Naive thymus-derived CD4-positive, alpha-beta T cell (primary cell): Measurements from ENCODE around the gene RETREG2. TPM values are rescaled to one million over a fixed set of nuclear protein-coding genes. Genes with fewer than 3 reads are reported as not detected.

ENCODE experiments used
- ATAC-seq: fragments of 150-1000 bp; cut with Tn5 transposase; 2 replicates; pipeline ENCODE4 v1.10.0; 2021; ENCODE audit warnings: mild to moderate bottlenecking, moderate library complexity
- CTCF ChIA-PET: fragments of 350-600 bp; sonication (Branson Sonifier 250); formaldehyde crosslinking; loops from one replicate; lab custom pipeline; 2021; ENCODE audit warnings: antibody characterized with exemption; lab: Charles Lee
- POLR2A ChIA-PET: fragments of 350-600 bp; sonication (Branson Sonifier 250); formaldehyde crosslinking; loops from one replicate; lab custom pipeline; 2021; ENCODE audit warnings: antibody characterized with exemption, inconsistent platforms; lab: Charles Lee
- DNase-seq, 9 donors: peaks; one replicate each; pipeline versions ENCODE4 v3.0.0 to v3.0.0-alpha.2; 2020 to 2022; ENCODE audit warnings: mixed read lengths in 1 of 9
- H3K27ac ChIP-seq: one replicate; pipeline ENCODE4 v1.7.0; 2013; ENCODE audit warnings: mild to moderate bottlenecking, low read depth, low read length, moderate library complexity
- H3K27me3 ChIP-seq, 2 donors: one replicate each; pipeline ENCODE4 v1.7.0; 2013; ENCODE audit warnings: low read length in 2 of 2, mild to moderate bottlenecking in 2 of 2, moderate library complexity in 2 of 2; ENCODE audit not compliant: control insufficient read depth in 2 of 2, insufficient read depth in 2 of 2
- H3K36me3 ChIP-seq, 3 experiments: 1 replicate in 2 of 3; 2 replicates in 1 of 3; pipeline ENCODE4 v1.7.0; 2013; ENCODE audit warnings: low read length in 3 of 3, mild to moderate bottlenecking in 3 of 3, moderate library complexity in 1 of 3; ENCODE audit not compliant: insufficient read depth in 3 of 3, control insufficient read depth in 2 of 3
- H3K4me1 ChIP-seq, 2 donors: one replicate each; pipeline ENCODE4 v1.7.0; 2013; ENCODE audit warnings: low read length in 2 of 2, mild to moderate bottlenecking in 2 of 2, moderate library complexity in 1 of 2; ENCODE audit not compliant: control insufficient read depth in 2 of 2, insufficient read depth in 2 of 2
- H3K4me3 ChIP-seq: 2 replicates; pipeline ENCODE4 v1.7.0; 2013; ENCODE audit warnings: mild to moderate bottlenecking, low read length
- H3K9me3 ChIP-seq, 3 experiments: 1 replicate in 2 of 3; 2 replicates in 1 of 3; pipeline ENCODE4 v1.7.0; 2013; ENCODE audit warnings: low read length in 3 of 3; ENCODE audit not compliant: control insufficient read depth in 2 of 3
- H3K27ac Mint-ChIP-seq, 9 donors: one replicate each; pipeline ENCODE4 v1.8.0; 2020 to 2022; ENCODE audit warnings: mixed read lengths in 9 of 9, mild to moderate bottlenecking in 8 of 9, moderate library complexity in 5 of 9, inconsistent platforms in 2 of 9
- H3K27me3 Mint-ChIP-seq, 5 donors: one replicate each; pipeline ENCODE4 v1.8.0; 2021 to 2022; ENCODE audit warnings: mixed read lengths in 5 of 5, mild to moderate bottlenecking in 1 of 5
- H3K36me3 Mint-ChIP-seq, 5 donors: one replicate each; pipeline ENCODE4 v1.8.0; 2020 to 2022; ENCODE audit warnings: mixed read lengths in 5 of 5, mild to moderate bottlenecking in 3 of 5, inconsistent platforms in 1 of 5
- H3K4me1 Mint-ChIP-seq, 7 donors: one replicate each; pipeline ENCODE4 v1.8.0; 2020 to 2022; ENCODE audit warnings: mixed read lengths in 7 of 7, mild to moderate bottlenecking in 3 of 7, inconsistent platforms in 1 of 7
- H3K4me3 Mint-ChIP-seq, 10 donors: one replicate each; pipeline ENCODE4 v1.8.0; 2020 to 2022; ENCODE audit warnings: mild to moderate bottlenecking in 10 of 10, mixed read lengths in 10 of 10, moderate library complexity in 6 of 10, inconsistent platforms in 2 of 10
- H3K9me3 Mint-ChIP-seq, 11 donors: one replicate each; pipeline ENCODE4 v1.8.0; 2020 to 2022; ENCODE audit warnings: mixed read lengths in 11 of 11, mild to moderate bottlenecking in 4 of 11, inconsistent platforms in 1 of 11, moderate library complexity in 1 of 11
- intact Hi-C, 2 donors: fragments of 100-400 bp; cut with micrococcal nuclease; formaldehyde crosslinking; loops; one replicate each; pipeline ENCODE4 v1.15.1; 2023
- polyA plus RNA-seq, 2 donors: library from polyadenylated mRNA; unstranded; fragments of 300-500 nt; fragmentation: Illumina TruSeq; gene quantifications; one replicate each; pipeline ENCODE4 v1.2.3, GENCODE V29; 2021
- total RNA-seq, 6 experiments: library from RNA in 5 of 6; stranded (reverse) in 5 of 6; gene quantifications; 1 replicate in 5 of 6; 2 replicates in 1 of 6; pipeline ENCODE4 v1.2.3 and lab custom pipeline; 2021 to 2026

RETREG2 gene
- total and polyA plus RNA-seq, 7 experiments from 2014 or later: 58.5 to 124 (median 83.9) TPM

DNA sequence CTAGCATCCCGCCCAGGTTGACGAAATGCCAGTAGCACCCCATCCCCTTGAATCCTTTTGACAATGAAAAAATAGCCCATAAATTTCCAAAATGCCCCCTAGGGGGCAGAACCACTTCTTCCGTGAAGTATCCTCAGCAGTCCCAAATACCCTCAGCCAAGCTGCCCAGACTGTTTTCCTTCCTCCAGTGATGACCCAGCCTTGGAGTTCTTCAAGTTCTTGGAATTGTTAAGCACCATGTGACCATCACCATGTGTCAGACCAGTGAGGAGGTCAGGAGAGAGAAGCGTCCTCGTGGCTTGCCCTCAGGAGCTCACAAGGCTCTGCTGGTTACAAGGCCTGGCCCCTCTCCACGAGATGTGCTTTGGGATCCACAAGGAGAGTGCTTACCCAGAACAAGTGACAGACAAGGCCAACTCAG, 6.8 kb upstream of the RETREG2 start:
- H3K36me3 Mint-ChIP-seq: peaks cover 9 to 19% (median 11%) of the 10 kb centered on the region in 5 donors
- no peak overlapping the region for H3K4me3 ChIP-seq
- intact Hi-C loops: loop anchor here (1.0 to 2.0 kb wide), 4 partner anchors 11 to 128 kb away; partner anchors contain the start of gene NHEJ1 (in 1 of the 2)
- H3K9me3 Mint-ChIP-seq: peaks cover 0 to 2% (median 0%) of the 10 kb centered on the region in 11 donors
- H3K27me3 Mint-ChIP-seq: no peaks in the 10 kb centered on the region
- H3K27me3 ChIP-seq: no peaks in the 10 kb centered on the region
- peak overlapping the region in 7 of 9 donors; percentile 21 to 89 (median 65) for H3K27ac Mint-ChIP-seq
- ATAC-seq (peak; percentile 69), DNase-seq (peak in 7 of 9 donors; percentile 21 to 55 (median 50))
- H3K4me1 ChIP-seq: peaks cover 18 to 27% of the 10 kb centered on the region in 2 donors
- no peaks in the 10 kb centered on the region for H3K9me3 ChIP-seq
- H3K4me3 Mint-ChIP-seq: no peak overlapping the region
- peaks cover 13 to 35% (median 13%) of the 10 kb centered on the region in 3 experiments for H3K36me3 ChIP-seq
- CTCF ChIA-PET: interaction anchor here (0.7 to 7.2 kb wide), 11 partner anchors 11 to 127 kb away, joined by 3 to 54 read pairs (median 5); partner anchors contain the start of genes NHEJ1 and ZFAND2B
- peak overlapping the region; percentile 40 for H3K27ac ChIP-seq
- H3K4me1 Mint-ChIP-seq: peaks cover 33 to 44% (median 37%) of the 10 kb centered on the region in 7 donors
- POLR2A ChIA-PET: interaction anchor here (0.7 to 10.4 kb wide), 9 partner anchors 10 to 278 kb away, joined by 3 to 343 read pairs (median 3); partner anchors contain the start of genes ANKZF1, DNAJB2, TUBA4A and TUBA4B

- H3K27me3 Mint-ChIP-seq: no peaks in the 10 kb centered on the region
- peaks cover 32 to 46% (median 41%) of the 10 kb centered on the region in 7 donors for H3K4me1 Mint-ChIP-seq
- H3K27me3 ChIP-seq: no peaks in the 10 kb centered on the region
- H3K27ac Mint-ChIP-seq: peak overlapping the region in 6 of 9 donors; percentile 7 to 83 (median 40)
- ATAC-seq (no peak), DNase-seq (no peak)
- peaks cover 13 to 35% (median 13%) of the 10 kb centered on the region in 3 experiments for H3K36me3 ChIP-seq
- H3K4me1 ChIP-seq: peaks cover 23 to 27% of the 10 kb centered on the region in 2 donors
- ChIA-PET CTCF (interaction anchor here (0.9 to 7.2 kb wide), 9 partner anchors 9 to 122 kb away, joined by 3 to 54 read pairs (median 4); partner anchors contain the start of gene ZFAND2B), POLR2A (interaction anchor here (0.7 to 10.4 kb wide), 7 partner anchors 8 to 123 kb away, joined by 3 to 343 read pairs (median 7); partner anchors contain the start of genes ABCB6, ANKZF1, ATG9A and DNAJB2)
- peaks cover 0 to 2% (median 0%) of the 10 kb centered on the region in 11 donors for H3K9me3 Mint-ChIP-seq
- H3K4me3 ChIP-seq: no peak overlapping the region
- intact Hi-C loops: no loop called here
- H3K4me3 Mint-ChIP-seq: no peak overlapping the region
- peaks cover 7 to 19% (median 10%) of the 10 kb centered on the region in 5 donors for H3K36me3 Mint-ChIP-seq
- no peaks in the 10 kb centered on the region for H3K9me3 ChIP-seq
- no peak overlapping the region for H3K27ac ChIP-seq
Observed at GRCh38 chr2:219172231-219173154, 5.6 kb upstream of the RETREG2 start.

DNA sequence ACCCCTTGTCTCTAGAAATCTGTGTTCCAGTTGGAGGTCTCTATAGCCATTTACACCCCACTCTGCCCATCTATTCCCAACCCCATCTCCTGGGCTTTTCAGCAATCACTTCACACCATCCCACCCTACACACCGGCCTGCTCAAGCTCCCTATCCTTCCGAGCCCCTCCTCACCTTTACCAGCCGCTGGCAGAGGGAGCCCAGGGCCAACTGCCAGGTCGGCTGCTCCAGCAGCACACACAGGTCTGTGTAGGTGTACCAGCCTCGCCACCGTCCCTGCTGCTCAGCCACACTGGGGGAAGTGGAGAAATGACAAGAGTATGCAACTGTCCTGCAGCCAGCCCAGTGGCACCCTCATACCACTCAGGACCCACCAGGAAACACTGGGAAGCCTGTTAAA, 4.9 kb upstream of the RETREG2 start:
- no peak overlapping the region for H3K27ac ChIP-seq
- peaks cover 7 to 19% (median 10%) of the 10 kb centered on the region in 5 donors for H3K36me3 Mint-ChIP-seq
- no peak overlapping the region for H3K4me3 Mint-ChIP-seq
- H3K9me3 ChIP-seq: no peaks in the 10 kb centered on the region
- ChIA-PET POLR2A (interaction anchor here (0.9 to 10.4 kb wide), 6 partner anchors 8 to 109 kb away, joined by 3 to 343 read pairs (median 28); partner anchors contain the start of genes ANKZF1, ATG9A, TUBA4A and TUBA4B), CTCF (interaction anchor here (1.1 to 7.2 kb wide), 5 partner anchors 16 to 42 kb away, joined by 3 to 54 read pairs (median 5); partner anchors contain the start of gene ZFAND2B)
- no peaks in the 10 kb centered on the region for H3K27me3 Mint-ChIP-seq
- no peak for DNase-seq
- H3K27ac Mint-ChIP-seq: peak overlapping the region in 3 of 9 donors; percentile 10 to 43 (median 17)
- H3K4me3 ChIP-seq: no peak overlapping the region
- peaks cover 31 to 48% (median 43%) of the 10 kb centered on the region in 7 donors for H3K4me1 Mint-ChIP-seq
- intact Hi-C loops: no loop called here
- ATAC-seq: no peak
- H3K9me3 Mint-ChIP-seq: peaks cover 0 to 2% (median 0%) of the 10 kb centered on the region in 11 donors
- no peaks in the 10 kb centered on the region for H3K27me3 ChIP-seq
- peaks cover 26 to 27% of the 10 kb centered on the region in 2 donors for H3K4me1 ChIP-seq
- H3K36me3 ChIP-seq: peaks cover 13 to 35% (median 13%) of the 10 kb centered on the region in 3 experiments

DNA sequence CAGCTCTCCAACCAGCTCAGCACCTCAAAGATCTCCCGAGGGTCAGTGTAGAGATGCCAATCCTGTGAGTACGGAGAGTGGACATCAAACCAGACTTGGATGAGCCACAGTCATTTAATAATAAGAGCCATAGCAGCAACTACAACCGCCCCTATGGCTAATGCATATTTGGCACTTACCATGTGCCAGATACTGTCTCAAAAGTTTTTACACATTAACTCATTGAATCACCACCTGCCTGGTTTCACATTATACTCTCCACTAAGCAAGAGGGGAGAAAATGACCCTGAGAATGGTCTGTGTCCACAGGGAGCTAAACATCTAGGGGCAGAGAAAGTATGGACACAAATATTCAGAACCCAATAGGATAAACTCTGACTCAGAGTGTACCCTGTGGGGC, 3.9 kb upstream of the RETREG2 start:
- Mint-ChIP-seq H3K4me3 (peak overlapping the region; percentile 34 to 98 (median 78)), H3K9me3 (peaks cover 0 to 3% (median 0%) of the 10 kb centered on the region in 11 donors), H3K36me3 (peaks cover 9 to 19% (median 10%) of the 10 kb centered on the region in 5 donors), H3K27me3 (no peaks in the 10 kb centered on the region), H3K4me1 (peaks cover 36 to 54% (median 49%) of the 10 kb centered on the region in 7 donors), H3K27ac (peak overlapping the region in 8 of 9 donors; percentile 34 to 99 (median 79))
- no peak for ATAC-seq
- Histone ChIP-seq H3K27ac (peak overlapping the region; percentile 31), H3K4me3 (no peak overlapping the region), H3K27me3 (no peaks in the 10 kb centered on the region), H3K4me1 (peaks cover 30 to 32% of the 10 kb centered on the region in 2 donors), H3K9me3 (no peaks in the 10 kb centered on the region), H3K36me3 (peaks cover 13 to 35% (median 13%) of the 10 kb centered on the region in 3 experiments)
- intact Hi-C loops: no loop called here
- ChIA-PET CTCF (interaction anchor here (1.2 to 7.2 kb wide), 5 partner anchors 17 to 121 kb away, joined by 3 to 54 read pairs (median 5); partner anchors contain the start of gene ZFAND2B), POLR2A (interaction anchor here (0.9 to 10.4 kb wide), 9 partner anchors 9 to 125 kb away, joined by 3 to 343 read pairs (median 6); partner anchors contain the start of genes ABCB6, ANKZF1, ATG9A and TUBA4A)
- no peak for DNase-seq

GRCh38 chr2:219174801-219175200, 3.3 kb upstream of the RETREG2 start:
- intact Hi-C loops: loop anchor here (5.0 kb wide), 4 partner anchors 322 to 958 kb away; partner anchors contain the start of genes GMPPA (in 2 of the 2), AAMP (in 1 of the 2), ARPC2 (in 1 of the 2) and PNKD (in 1 of the 2)
- H3K27ac ChIP-seq: peak overlapping the region; percentile 96
- no peaks in the 10 kb centered on the region for H3K27me3 ChIP-seq
- ChIA-PET POLR2A (interaction anchor here (1.0 to 10.4 kb wide), 11 partner anchors 13 to 124 kb away, joined by 3 to 343 read pairs (median 17); partner anchors contain the start of genes ABCB6, ANKZF1, ATG9A and DNAJB2), CTCF (interaction anchor here (0.9 to 7.2 kb wide), 7 partner anchors 14 to 120 kb away, joined by 3 to 54 read pairs (median 4); partner anchors contain the start of genes NHEJ1 and ZFAND2B)
- peaks cover 36 to 39% of the 10 kb centered on the region in 2 donors for H3K4me1 ChIP-seq
- H3K27ac Mint-ChIP-seq: peak overlapping the region; percentile 46 to 99 (median 87)
- DNase-seq: no peak
- H3K27me3 Mint-ChIP-seq: no peaks in the 10 kb centered on the region
- no peaks in the 10 kb centered on the region for H3K9me3 ChIP-seq
- peaks cover 13 to 40% (median 17%) of the 10 kb centered on the region in 3 experiments for H3K36me3 ChIP-seq
- H3K9me3 Mint-ChIP-seq: peaks cover 0 to 3% (median 0%) of the 10 kb centered on the region in 11 donors
- peaks cover 9 to 19% (median 11%) of the 10 kb centered on the region in 5 donors for H3K36me3 Mint-ChIP-seq
- H3K4me1 Mint-ChIP-seq: peaks cover 40 to 60% (median 56%) of the 10 kb centered on the region in 7 donors
- H3K4me3 Mint-ChIP-seq: peak overlapping the region; percentile 34 to 98 (median 78)
- no peak for ATAC-seq
- no peak overlapping the region for H3K4me3 ChIP-seq
